MV-4-11 (cell line): ENCODE data around the gene TF.

Source experiments
- DNase-seq: peaks from one replicate; lab custom pipeline; 2025; lab: John Stamatoyannopoulos, UW

Gene TF

DNA sequence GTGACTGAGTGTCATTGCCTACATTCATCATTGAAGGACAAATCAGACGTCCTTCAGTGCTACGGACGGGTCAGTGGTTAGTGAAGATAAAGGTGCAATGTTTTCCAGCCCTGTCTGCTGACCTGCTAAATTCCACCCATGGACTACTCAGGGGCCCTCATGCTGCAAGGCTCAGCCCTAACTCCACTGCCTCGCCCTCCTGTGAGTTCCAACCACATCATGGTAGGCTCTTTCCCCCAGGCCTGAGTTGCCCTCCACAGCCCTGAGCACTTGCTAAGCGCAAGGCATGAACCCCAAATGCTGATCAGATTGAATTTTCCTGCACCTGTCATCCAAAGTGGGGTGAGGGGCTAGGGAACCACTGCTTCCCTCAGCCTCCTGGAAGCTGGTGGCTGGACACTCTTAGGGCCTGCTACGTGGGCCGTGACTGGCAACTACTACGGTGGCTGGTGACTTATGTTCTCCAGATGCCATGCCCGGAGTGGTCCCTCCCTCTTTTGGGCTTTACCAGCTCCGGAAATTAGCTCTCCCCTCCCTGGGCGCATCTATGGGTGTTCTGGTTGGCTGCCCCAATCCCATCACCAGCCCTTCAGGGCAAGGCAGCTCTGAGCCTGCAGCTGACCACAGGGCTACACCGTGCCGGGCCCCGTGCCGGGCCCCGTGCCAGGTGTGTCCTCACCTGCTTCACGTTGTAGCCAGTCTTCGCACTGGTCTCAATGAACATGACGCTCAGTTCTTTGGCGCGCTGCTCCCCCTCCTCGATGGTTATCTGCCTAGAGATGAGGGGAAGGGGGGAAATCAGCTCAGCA, 91.5 kb downstream of the TF start:
- DNase-seq, result no peak

DNA sequence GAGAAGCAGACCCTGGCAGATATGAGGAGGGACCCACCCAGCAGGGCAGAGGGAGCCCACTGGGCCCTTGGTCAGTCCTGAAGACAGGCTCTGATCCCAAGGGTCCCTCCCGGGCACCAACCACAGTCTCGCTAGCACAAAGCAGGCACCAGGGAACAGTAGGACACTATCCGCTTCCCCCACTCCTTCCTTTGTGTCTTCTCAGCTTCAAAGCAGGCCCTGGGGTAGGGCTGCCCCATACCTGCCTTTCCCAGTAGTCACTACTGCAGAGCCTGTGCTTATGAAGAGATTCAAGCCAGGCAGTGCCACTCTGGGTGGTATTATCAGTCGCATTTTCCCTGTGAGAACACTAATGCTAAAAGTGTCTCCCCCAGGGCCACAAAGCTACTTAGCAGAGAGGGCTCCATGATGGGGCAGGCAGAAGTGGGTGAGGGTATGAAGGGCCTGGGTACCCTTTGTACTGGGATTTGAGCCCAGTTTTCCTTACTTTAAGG, 92.2 kb downstream of the TF start:
- no peak for DNase-seq

DNA sequence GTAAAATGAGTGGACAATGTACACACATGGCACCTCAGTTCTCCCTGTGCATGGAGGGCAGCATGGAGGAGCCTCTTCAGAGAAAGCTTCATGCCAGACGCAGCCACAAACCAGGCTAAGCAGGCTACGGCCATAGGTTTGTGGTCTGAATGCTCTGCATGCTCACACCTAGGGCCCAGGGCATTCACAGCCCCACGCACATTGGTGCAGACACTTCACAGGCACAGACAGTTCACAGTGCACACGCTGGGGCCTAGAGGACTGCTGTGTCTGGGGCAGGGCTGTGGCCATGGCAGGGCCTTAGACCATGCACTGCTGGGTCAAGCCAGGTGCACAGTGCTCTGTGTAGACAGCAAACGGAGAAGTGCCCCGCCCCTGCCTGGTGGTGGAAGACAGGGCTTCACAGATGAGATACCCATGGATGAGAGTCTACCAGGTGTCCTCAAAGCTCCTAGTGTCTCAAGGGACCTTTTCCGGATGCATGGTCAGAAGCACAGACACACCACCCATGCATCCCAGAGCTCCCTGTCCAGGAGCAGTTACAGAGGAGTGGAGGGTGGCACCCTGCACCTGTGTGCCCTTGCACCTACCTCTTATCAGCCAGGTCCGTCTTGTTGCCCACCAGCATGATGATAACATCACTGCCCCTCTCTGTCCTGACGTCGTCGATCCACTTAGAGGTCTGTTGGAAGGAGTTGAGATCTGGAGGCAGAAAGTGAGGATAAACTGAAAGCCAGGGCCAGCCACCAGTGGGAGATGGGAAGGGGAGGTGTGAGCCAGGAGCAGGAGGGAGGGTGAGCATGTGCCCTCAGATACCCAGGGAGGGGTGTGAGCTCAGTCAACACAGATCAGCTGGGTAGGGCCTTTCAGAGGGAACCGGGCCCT, 93.0 kb downstream of the TF start:
- no peak for DNase-seq

DNA sequence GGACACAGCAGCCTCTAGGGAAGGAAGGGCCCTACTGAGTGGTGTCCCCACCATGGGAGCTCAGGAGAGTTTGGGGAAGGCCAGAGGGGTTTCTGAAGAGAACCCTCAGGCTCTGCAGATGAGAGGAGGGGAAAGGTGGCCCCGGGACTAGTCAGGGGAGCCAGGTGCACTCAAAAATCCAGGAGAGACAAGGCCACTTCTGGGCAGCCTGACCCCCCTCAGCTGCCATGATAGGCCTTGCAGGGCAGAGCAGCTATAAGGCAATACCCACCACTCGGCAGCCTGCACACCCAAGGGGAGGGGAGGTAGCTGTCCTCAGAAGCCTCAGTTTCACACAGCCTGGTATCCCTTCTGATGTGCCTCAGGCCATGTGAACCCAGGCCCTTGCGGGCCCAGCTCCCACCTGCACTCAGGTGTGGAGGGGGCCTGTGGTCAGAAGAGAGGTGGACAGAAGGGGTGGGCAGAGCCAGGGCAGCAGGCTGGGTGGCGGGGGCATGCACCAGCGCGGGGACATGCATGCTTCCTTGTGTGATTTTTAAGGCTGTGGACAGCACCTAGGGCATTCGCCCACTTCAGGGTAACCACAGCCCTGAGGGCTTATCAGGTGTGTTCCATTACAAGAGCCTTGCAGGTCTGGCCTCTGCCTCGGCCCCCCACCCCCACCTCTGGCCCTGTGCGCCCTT, 94.0 kb downstream of the TF start:
- no peak for DNase-seq

- DNase-seq, result no peak
These were observed 94.6 kb downstream of the TF start for GRCh38 chr3:133840767-133841166.

- no peak for DNase-seq
These were observed 95.0 kb downstream of the TF start for GRCh38 chr3:133841196-133841595.

DNA sequence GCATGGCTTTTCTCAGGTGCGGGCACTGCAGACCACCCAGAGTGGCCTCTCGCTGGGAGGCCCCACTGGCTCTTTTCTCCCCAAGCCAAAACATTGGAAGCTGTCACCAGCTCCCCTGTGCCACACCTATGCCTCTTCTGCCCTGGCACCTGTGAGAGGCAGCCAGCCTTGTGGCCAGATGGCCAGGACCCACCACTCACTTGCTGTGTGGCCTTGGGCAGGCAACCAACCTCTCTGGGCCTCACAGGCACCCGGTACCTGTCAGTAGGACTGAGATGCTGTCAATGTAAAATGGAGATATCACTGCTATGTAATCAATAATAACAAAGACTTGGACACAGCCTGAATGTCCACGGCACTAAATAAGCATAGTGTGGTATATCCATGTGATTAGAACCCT, 96.0 kb downstream of the TF start:
- DNase-seq, result no peak

DNA sequence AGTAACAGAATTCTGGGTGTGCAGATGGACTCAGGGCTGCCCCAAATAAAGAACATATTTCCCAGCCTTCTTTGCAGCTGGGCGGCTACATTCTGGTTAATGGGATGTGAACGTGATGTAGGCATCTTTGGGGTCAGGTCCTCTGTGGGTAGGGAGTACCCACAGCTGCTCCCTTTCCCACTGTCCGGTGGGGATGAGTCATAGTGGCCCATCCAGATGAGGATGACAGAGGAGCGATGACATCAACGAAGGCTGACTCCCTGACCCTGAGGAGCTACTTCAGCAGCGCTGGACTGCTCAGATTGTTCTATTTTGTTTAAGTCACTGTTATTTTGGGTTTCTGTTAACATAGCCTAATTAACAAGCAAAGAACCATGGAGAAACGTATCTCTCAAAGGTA, 97.4 kb downstream of the TF start:
- no peak for DNase-seq

GRCh38 chr3:133845127-133845526, 98.9 kb downstream of the TF start:
- no peak for DNase-seq
